HepG2 (cell line): Measurements from ENCODE around the gene CDC42EP4. TPM values are rescaled to one million over a fixed set of nuclear protein-coding genes. Genes with fewer than 3 reads are reported as not detected.

Source experiments
- FOXA1 ChIP-seq, 2 experiments: fragments of 450-650 bp in 1 of 2; sonication (generic) in 1 of 2; formaldehyde crosslinking in 1 of 2; IDR thresholded peaks; 2 replicates each; pipeline versions ENCODE4 v1.4.0 to v1.6.1; 2016 to 2020; ENCODE audit warnings: missing genetic modification reagents in 1 of 2
- FOXJ3 ChIP-seq: sonication (generic); formaldehyde crosslinking; IDR thresholded peaks from 2 replicates; pipeline ENCODE4 v1.4.0; 2020; ENCODE audit warnings: missing genetic modification reagents, mild to moderate bottlenecking, borderline replicate concordance
- IRF2 ChIP-seq: IDR thresholded peaks from 2 replicates; pipeline ENCODE4 v1.6.1; 2018; ENCODE audit warnings: missing genetic modification reagents, missing compliant biosample characterization
- TGIF2 ChIP-seq: IDR thresholded peaks from 2 replicates; pipeline ENCODE4 v1.6.1; 2016; ENCODE audit warnings: control low read depth, missing compliant biosample characterization
- ZFP36L1 ChIP-seq: sonication (generic); formaldehyde crosslinking; IDR thresholded peaks from 2 replicates; pipeline ENCODE4 v1.8.0; 2022; ENCODE audit warnings: mild to moderate bottlenecking, missing genetic modification reagents, moderate library complexity
- ZNF430 ChIP-seq: sonication (generic); formaldehyde crosslinking; IDR thresholded peaks from 2 replicates; pipeline ENCODE4 v1.9.0; 2021; ENCODE audit warnings: mild to moderate bottlenecking, missing genetic modification reagents
- ZNF530 ChIP-seq: sonication (generic); formaldehyde crosslinking; IDR thresholded peaks from 2 replicates; pipeline ENCODE4 v1.5.0; 2020; ENCODE audit warnings: low read depth, mild to moderate bottlenecking, missing genetic modification reagents
- ZNF839 ChIP-seq: sonication (generic); formaldehyde crosslinking; IDR thresholded peaks from 2 replicates; pipeline ENCODE4 v1.4.0; 2020; ENCODE audit warnings: missing genetic modification reagents, mild to moderate bottlenecking, borderline replicate concordance
- polyA plus RNA-seq, 8 experiments: library from polyadenylated mRNA; depleted of rRNA in 3 of 8; stranded (reverse) in 7 of 8; unstranded in 1 of 8; fragments of >200 nt; fragmentation: Illumina TruSeq in 4 of 8; extraction: Trizol in 4 of 8; gene quantifications; 2 replicates each; pipeline versions ENCODE4 v1.2.1 to v1.2.3, GENCODE V29; 2011 to 2016; ENCODE audit warnings: low read depth in 4 of 8, missing spikeins in 1 of 8, mixed read lengths in 1 of 8; ENCODE audit not compliant: insufficient read depth in 1 of 8
- total RNA-seq, 5 experiments: library from RNA; depleted of rRNA; stranded (reverse); fragments of >200 nt; fragmentation: Illumina TruSeq; extraction: Trizol; gene quantifications; 2 replicates each; pipeline ENCODE4 v1.2.3, GENCODE V29; 2016; ENCODE audit warnings: low read depth in 1 of 5
- TF ChIP-seq, protein P1 (sequence below): sonication (generic); formaldehyde crosslinking; IDR thresholded peaks from 2 replicates; pipeline ENCODE4 v1.5.0; 2020; ENCODE audit warnings: mild to moderate bottlenecking, missing genetic modification reagents, borderline replicate concordance
- TF ChIP-seq, protein P2 (sequence below): sonication (generic); formaldehyde crosslinking; IDR thresholded peaks from 2 replicates; pipeline ENCODE4 v1.4.0; 2020; ENCODE audit warnings: missing genetic modification reagents
- TF ChIP-seq, protein P3 (sequence below): sonication (generic); formaldehyde crosslinking; IDR thresholded peaks from 2 replicates; pipeline ENCODE4 v1.4.0; 2020; ENCODE audit warnings: missing genetic modification reagents, mild to moderate bottlenecking, borderline replicate concordance
- TF ChIP-seq, protein P4 (sequence below): sonication (generic); formaldehyde crosslinking; IDR thresholded peaks from 2 replicates; pipeline ENCODE4 v1.8.0; 2022; ENCODE audit warnings: mild to moderate bottlenecking, missing genetic modification reagents

The CDC42EP4 gene
- total and polyA plus RNA-seq, 2 of the 13 experiments (the other 11 are each of a cell fraction or from before 2014, with no cell fraction given) = 19.0 to 54.0 TPM

DNA sequence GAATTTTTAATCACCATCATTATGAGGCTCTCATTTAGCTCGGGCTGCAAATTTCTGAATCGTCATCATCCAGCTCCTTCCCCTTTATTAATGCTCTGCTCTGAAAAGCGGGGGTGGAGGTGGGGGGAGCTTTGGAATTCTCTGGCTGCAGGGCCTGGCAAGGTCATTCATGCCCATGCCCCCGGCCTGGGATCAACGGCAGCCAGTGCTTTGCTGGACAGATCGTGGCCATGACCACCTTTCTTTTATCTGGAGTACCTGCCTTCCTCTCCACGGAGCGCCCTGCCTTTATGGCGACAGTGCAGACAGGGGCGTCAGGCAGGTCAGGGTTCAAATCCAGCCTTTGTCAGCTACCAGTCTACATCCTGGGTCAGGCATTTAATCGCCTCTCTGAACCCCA, 45.0 kb downstream of the CDC42EP4 start (continued):
- TF ChIP-seq, protein P1, sequence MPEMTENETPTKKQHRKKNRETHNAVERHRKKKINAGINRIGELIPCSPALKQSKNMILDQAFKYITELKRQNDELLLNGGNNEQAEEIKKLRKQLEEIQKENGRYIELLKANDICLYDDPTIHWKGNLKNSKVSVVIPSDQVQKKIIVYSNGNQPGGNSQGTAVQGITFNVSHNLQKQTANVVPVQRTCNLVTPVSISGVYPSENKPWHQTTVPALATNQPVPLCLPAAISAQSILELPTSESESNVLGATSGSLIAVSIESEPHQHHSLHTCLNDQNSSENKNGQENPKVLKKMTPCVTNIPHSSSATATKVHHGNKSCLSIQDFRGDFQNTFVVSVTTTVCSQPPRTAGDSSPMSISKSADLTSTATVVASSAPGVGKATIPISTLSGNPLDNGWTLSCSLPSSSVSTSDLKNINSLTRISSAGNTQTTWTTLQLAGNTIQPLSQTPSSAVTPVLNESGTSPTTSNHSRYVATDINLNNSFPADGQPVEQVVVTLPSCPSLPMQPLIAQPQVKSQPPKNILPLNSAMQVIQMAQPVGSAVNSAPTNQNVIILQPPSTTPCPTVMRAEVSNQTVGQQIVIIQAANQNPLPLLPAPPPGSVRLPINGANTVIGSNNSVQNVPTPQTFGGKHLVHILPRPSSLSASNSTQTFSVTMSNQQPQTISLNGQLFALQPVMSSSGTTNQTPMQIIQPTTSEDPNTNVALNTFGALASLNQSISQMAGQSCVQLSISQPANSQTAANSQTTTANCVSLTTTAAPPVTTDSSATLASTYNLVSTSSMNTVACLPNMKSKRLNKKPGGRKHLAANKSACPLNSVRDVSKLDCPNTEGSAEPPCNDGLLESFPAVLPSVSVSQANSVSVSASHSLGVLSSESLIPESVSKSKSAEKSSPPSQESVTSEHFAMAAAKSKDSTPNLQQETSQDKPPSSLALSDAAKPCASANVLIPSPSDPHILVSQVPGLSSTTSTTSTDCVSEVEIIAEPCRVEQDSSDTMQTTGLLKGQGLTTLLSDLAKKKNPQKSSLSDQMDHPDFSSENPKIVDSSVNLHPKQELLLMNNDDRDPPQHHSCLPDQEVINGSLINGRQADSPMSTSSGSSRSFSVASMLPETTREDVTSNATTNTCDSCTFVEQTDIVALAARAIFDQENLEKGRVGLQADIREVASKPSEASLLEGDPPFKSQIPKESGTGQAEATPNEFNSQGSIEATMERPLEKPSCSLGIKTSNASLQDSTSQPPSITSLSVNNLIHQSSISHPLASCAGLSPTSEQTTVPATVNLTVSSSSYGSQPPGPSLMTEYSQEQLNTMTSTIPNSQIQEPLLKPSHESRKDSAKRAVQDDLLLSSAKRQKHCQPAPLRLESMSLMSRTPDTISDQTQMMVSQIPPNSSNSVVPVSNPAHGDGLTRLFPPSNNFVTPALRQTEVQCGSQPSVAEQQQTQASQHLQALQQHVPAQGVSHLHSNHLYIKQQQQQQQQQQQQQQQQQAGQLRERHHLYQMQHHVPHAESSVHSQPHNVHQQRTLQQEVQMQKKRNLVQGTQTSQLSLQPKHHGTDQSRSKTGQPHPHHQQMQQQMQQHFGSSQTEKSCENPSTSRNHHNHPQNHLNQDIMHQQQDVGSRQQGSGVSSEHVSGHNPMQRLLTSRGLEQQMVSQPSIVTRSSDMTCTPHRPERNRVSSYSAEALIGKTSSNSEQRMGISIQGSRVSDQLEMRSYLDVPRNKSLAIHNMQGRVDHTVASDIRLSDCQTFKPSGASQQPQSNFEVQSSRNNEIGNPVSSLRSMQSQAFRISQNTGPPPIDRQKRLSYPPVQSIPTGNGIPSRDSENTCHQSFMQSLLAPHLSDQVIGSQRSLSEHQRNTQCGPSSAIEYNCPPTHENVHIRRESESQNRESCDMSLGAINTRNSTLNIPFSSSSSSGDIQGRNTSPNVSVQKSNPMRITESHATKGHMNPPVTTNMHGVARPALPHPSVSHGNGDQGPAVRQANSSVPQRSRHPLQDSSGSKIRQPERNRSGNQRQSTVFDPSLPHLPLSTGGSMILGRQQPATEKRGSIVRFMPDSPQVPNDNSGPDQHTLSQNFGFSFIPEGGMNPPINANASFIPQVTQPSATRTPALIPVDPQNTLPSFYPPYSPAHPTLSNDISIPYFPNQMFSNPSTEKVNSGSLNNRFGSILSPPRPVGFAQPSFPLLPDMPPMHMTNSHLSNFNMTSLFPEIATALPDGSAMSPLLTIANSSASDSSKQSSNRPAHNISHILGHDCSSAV (CRISPR knock-in tag) = no peak
- no peak for TF ChIP-seq FOXJ3
- TF ChIP-seq, protein P2, sequence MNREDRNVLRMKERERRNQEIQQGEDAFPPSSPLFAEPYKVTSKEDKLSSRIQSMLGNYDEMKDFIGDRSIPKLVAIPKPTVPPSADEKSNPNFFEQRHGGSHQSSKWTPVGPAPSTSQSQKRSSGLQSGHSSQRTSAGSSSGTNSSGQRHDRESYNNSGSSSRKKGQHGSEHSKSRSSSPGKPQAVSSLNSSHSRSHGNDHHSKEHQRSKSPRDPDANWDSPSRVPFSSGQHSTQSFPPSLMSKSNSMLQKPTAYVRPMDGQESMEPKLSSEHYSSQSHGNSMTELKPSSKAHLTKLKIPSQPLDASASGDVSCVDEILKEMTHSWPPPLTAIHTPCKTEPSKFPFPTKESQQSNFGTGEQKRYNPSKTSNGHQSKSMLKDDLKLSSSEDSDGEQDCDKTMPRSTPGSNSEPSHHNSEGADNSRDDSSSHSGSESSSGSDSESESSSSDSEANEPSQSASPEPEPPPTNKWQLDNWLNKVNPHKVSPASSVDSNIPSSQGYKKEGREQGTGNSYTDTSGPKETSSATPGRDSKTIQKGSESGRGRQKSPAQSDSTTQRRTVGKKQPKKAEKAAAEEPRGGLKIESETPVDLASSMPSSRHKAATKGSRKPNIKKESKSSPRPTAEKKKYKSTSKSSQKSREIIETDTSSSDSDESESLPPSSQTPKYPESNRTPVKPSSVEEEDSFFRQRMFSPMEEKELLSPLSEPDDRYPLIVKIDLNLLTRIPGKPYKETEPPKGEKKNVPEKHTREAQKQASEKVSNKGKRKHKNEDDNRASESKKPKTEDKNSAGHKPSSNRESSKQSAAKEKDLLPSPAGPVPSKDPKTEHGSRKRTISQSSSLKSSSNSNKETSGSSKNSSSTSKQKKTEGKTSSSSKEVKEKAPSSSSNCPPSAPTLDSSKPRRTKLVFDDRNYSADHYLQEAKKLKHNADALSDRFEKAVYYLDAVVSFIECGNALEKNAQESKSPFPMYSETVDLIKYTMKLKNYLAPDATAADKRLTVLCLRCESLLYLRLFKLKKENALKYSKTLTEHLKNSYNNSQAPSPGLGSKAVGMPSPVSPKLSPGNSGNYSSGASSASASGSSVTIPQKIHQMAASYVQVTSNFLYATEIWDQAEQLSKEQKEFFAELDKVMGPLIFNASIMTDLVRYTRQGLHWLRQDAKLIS (CRISPR knock-in tag) = no peak
- TF ChIP-seq, protein P3, sequence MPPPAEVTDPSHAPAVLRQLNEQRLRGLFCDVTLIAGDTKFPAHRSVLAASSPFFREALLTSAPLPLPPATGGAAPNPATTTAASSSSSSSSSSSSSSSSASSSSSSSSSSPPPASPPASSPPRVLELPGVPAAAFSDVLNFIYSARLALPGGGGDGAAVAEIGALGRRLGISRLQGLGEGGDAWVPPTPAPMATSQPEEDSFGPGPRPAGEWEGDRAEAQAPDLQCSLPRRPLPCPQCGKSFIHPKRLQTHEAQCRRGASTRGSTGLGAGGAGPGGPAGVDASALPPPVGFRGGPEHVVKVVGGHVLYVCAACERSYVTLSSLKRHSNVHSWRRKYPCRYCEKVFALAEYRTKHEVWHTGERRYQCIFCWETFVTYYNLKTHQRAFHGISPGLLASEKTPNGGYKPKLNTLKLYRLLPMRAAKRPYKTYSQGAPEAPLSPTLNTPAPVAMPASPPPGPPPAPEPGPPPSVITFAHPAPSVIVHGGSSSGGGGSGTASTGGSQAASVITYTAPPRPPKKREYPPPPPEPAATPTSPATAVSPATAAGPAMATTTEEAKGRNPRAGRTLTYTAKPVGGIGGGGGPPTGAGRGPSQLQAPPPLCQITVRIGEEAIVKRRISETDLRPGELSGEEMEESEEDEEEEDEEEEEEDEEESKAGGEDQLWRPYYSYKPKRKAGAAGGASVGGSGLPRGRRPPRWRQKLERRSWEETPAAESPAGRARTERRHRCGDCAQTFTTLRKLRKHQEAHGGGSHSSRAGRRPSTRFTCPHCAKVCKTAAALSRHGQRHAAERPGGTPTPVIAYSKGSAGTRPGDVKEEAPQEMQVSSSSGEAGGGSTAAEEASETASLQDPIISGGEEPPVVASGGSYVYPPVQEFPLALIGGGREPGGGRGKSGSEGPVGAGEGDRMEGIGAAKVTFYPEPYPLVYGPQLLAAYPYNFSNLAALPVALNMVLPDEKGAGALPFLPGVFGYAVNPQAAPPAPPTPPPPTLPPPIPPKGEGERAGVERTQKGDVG (CRISPR knock-in tag) = 0 out of 2 replicates have a peak, but pooled peaks have one; percentile 6
- TF ChIP-seq FOXA1 (IDR thresholded peaks at IDR 0.05) = no peak
- no peak for TF ChIP-seq FOXA1 (CRISPR knock-in tag; IDR thresholded peaks at IDR 0.05)
- no peak for TF ChIP-seq ZNF430
- no peak for TF ChIP-seq TGIF2
- TF ChIP-seq, protein P4, sequence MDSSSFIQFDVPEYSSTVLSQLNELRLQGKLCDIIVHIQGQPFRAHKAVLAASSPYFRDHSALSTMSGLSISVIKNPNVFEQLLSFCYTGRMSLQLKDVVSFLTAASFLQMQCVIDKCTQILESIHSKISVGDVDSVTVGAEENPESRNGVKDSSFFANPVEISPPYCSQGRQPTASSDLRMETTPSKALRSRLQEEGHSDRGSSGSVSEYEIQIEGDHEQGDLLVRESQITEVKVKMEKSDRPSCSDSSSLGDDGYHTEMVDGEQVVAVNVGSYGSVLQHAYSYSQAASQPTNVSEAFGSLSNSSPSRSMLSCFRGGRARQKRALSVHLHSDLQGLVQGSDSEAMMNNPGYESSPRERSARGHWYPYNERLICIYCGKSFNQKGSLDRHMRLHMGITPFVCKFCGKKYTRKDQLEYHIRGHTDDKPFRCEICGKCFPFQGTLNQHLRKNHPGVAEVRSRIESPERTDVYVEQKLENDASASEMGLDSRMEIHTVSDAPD (CRISPR knock-in tag) = no peak
- TF ChIP-seq ZNF530 (CRISPR knock-in tag) = no peak
- no peak for TF ChIP-seq IRF2 (CRISPR knock-in tag)
- no peak for TF ChIP-seq ZFP36L1 (CRISPR knock-in tag)
- TF ChIP-seq ZNF839 = no peak
